Loucy (cell line): ENCODE data around the gene FSTL5.

Experiments
- H2AFZ ChIP-seq: fragments of 200-600 bp; sonication (generic); 2 replicates; pipeline ENCODE4 v1.6.0; 2016; ENCODE audit warnings: antibody characterized with exemption, mild to moderate bottlenecking, low read length, moderate library complexity
- H3F3A ChIP-seq: fragments of 200-600 bp; 2 replicates; pipeline ENCODE4 v1.6.0; 2016; ENCODE audit warnings: antibody characterized with exemption, low read depth, mild to moderate bottlenecking
- H3K27me3 ChIP-seq: fragments of 200-600 bp; sonication (generic); 2 replicates; pipeline ENCODE4 v1.6.1; 2014; ENCODE audit warnings: low read length, mild to moderate bottlenecking; ENCODE audit not compliant: insufficient read depth, poor library complexity, severe bottlenecking
- H3K36me3 ChIP-seq: fragments of 200-600 bp; sonication (generic); 2 replicates; pipeline ENCODE4 v1.6.1; 2016; ENCODE audit warnings: low read length; ENCODE audit not compliant: insufficient read depth
- H3K4me1 ChIP-seq: fragments of 200-600 bp; sonication (generic); 2 replicates; pipeline ENCODE4 v1.5.1; 2014; ENCODE audit warnings: low read length, mild to moderate bottlenecking; ENCODE audit not compliant: insufficient read depth, poor library complexity, severe bottlenecking
- H3K4me2 ChIP-seq: fragments of 200-600 bp; sonication (generic); 2 replicates; pipeline ENCODE4 v1.6.0; 2014; ENCODE audit warnings: antibody characterized with exemption, low read length, low read depth, mild to moderate bottlenecking; ENCODE audit not compliant: poor library complexity, severe bottlenecking
- H3K4me3 ChIP-seq: fragments of 200-600 bp; sonication (generic); 2 replicates; pipeline ENCODE4 v1.5.1; 2014; ENCODE audit warnings: low read length, mild to moderate bottlenecking, mixed read lengths; ENCODE audit not compliant: poor library complexity, severe bottlenecking
- H3K79me2 ChIP-seq: fragments of 200-600 bp; sonication (generic); 2 replicates; pipeline ENCODE4 v1.6.1; 2014; ENCODE audit warnings: low read length; ENCODE audit not compliant: insufficient read depth
- H3K9ac ChIP-seq: fragments of 200-600 bp; sonication (generic); 2 replicates; pipeline ENCODE4 v1.6.0; 2014; ENCODE audit warnings: mild to moderate bottlenecking, low read depth, low read length, moderate library complexity; ENCODE audit not compliant: poor library complexity, severe bottlenecking
- H3K9me2 ChIP-seq: fragments of 200-600 bp; sonication (generic); replicated peaks from 2 replicates; pipeline ENCODE4 v1.6.1; 2016; ENCODE audit warnings: low read depth, low read length, mixed read lengths
- H3K9me3 ChIP-seq: fragments of 200-600 bp; sonication (generic); 2 replicates; pipeline ENCODE4 v1.6.1; 2014; ENCODE audit warnings: mild to moderate bottlenecking, antibody characterized with exemption, low read length, low read depth; ENCODE audit not compliant: insufficient read depth
- H4K20me1 ChIP-seq: fragments of 200-600 bp; sonication (generic); 2 replicates; pipeline ENCODE4 v1.6.0; 2014; ENCODE audit warnings: antibody characterized with exemption, low read length, mild to moderate bottlenecking; ENCODE audit not compliant: insufficient read depth, poor library complexity, severe bottlenecking
- EZH2phosphoT487 ChIP-seq: fragments of 200-600 bp; IDR thresholded peaks from 2 replicates; pipeline ENCODE4 v1.6.1; 2018; ENCODE audit warnings: antibody characterized with exemption, mild to moderate bottlenecking, moderate library complexity, borderline replicate concordance
- TF ChIP-seq, protein P1 (sequence below): fragments of 200-600 bp; sonication (generic); conservative IDR thresholded peaks from 2 replicates; pipeline ENCODE4 v1.5.1; 2014; ENCODE audit warnings: mild to moderate bottlenecking, antibody characterized with exemption, low read length

Gene FSTL5

DNA sequence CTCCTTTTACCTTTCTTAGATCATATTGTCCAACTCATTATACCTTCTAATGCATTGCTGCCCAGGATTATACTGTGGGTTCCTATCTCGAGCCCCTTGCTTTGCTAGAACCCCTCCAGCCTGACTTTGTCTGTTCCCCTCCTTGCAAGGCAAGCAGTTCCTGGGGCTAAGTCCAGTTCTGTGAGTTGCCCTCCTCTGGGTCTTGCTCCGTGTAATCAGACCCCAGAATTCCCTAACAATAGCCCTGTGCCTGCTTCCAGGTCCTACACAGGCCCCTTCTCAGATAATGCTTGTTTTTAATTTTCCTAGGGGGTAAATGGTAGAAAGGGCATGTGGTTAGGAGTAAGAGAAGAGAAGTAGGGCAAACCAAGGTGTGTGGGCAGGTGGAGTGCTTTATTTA lies 145.9 kb downstream of the FSTL5 start:
- Histone ChIP-seq H3K79me2 (no peaks in the 10 kb centered on the region), H3K9me3 (no peaks in the 10 kb centered on the region), H3K9ac (no peak overlapping the region), H4K20me1 (no peaks in the 10 kb centered on the region), H3K4me3 (no peak overlapping the region), H3K9me2 (no peaks in the 10 kb centered on the region), H3F3A (no peaks in the 10 kb centered on the region), H3K4me1 (no peaks in the 10 kb centered on the region), H3K36me3 (no peaks in the 10 kb centered on the region), H3K4me2 (no peak overlapping the region), H2AFZ (no peak overlapping the region), H3K27me3 (no peaks in the 10 kb centered on the region)
- TF ChIP-seq EZH2phosphoT487 = no peak
- TF ChIP-seq, protein P1, sequence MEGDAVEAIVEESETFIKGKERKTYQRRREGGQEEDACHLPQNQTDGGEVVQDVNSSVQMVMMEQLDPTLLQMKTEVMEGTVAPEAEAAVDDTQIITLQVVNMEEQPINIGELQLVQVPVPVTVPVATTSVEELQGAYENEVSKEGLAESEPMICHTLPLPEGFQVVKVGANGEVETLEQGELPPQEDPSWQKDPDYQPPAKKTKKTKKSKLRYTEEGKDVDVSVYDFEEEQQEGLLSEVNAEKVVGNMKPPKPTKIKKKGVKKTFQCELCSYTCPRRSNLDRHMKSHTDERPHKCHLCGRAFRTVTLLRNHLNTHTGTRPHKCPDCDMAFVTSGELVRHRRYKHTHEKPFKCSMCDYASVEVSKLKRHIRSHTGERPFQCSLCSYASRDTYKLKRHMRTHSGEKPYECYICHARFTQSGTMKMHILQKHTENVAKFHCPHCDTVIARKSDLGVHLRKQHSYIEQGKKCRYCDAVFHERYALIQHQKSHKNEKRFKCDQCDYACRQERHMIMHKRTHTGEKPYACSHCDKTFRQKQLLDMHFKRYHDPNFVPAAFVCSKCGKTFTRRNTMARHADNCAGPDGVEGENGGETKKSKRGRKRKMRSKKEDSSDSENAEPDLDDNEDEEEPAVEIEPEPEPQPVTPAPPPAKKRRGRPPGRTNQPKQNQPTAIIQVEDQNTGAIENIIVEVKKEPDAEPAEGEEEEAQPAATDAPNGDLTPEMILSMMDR = no peak

DNA sequence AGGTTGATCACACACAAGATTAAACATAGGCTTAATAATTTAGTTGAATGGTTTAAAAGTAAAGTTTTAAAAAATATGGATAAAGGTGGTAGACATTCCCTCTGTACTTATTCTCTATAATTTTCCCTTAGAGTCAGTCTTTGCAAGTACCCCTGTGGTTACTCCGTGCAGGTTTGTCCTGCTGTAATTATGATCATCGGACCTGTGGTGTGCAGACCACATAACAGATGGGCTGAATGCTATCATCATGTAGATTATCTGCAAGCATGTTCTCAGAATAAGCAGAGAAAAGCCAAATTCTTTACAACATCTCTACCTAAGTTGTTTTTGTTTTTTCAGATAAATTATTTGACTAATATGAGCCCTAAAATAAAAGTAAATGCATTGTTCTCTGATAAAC lies 146.8 kb downstream of the FSTL5 start:
- no peaks in the 10 kb centered on the region for H3K27me3 ChIP-seq
- H3K36me3 ChIP-seq = no peaks in the 10 kb centered on the region
- no peak for TF ChIP-seq EZH2phosphoT487
- TF ChIP-seq, protein P1 = no peak
- no peaks in the 10 kb centered on the region for H3K9me2 ChIP-seq
- no peaks in the 10 kb centered on the region for H4K20me1 ChIP-seq
- H3K9ac ChIP-seq = no peak overlapping the region
- H3F3A ChIP-seq = no peaks in the 10 kb centered on the region
- no peaks in the 10 kb centered on the region for H3K9me3 ChIP-seq
- H3K79me2 ChIP-seq = no peaks in the 10 kb centered on the region
- H3K4me2 ChIP-seq = no peak overlapping the region
- H2AFZ ChIP-seq = no peak overlapping the region
- no peak overlapping the region for H3K4me3 ChIP-seq
- no peaks in the 10 kb centered on the region for H3K4me1 ChIP-seq

DNA sequence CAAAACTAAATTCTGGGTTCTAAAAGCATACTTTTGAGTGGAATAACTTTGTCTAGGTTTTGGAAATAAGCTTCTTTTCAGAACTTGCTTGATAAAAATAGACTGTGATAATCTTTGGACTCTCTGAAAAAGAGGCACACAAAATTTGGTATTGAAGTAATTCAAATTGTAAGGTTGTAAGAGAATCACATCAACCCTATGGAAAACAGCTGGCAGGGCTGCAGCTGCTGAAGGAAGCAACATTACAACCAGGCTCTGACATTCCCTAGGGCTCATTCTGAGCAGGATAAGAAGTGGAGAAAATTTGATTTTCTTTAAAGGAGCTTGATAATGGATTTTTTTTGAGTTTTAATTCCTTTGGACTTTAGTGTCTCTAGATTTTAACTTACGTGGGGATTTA lies 147.6 kb downstream of the FSTL5 start:
- Histone ChIP-seq H3K9ac (no peak overlapping the region), H3K9me3 (no peaks in the 10 kb centered on the region), H3K9me2 (no peaks in the 10 kb centered on the region), H3K4me1 (no peaks in the 10 kb centered on the region), H3K36me3 (no peaks in the 10 kb centered on the region), H3K79me2 (no peaks in the 10 kb centered on the region), H3K4me2 (no peak overlapping the region), H3K4me3 (no peak overlapping the region), H3K27me3 (no peaks in the 10 kb centered on the region), H3F3A (no peaks in the 10 kb centered on the region), H4K20me1 (no peaks in the 10 kb centered on the region), H2AFZ (no peak overlapping the region)
- no peak for TF ChIP-seq EZH2phosphoT487
- TF ChIP-seq, protein P1 = no peak
